GM19240 (cell line): ENCODE data around the gene UBXN2A.
"Not testable (repeated sequence)": the region's sequence is repeated elsewhere in the genome, so short reads cannot be mapped to it uniquely, and the experiment has no call there.

Experiments used
- DNase-seq: peaks from one replicate; pipeline ENCODE4 v3.0.0; 2011; ENCODE audit warnings: low spot score; ENCODE audit not compliant: insufficient read length

Gene UBXN2A

GRCh38 chr2:24011250-24012104 lies 71.2 kb downstream of the UBXN2A start:
- no peak for DNase-seq

- DNase-seq: no peak
Measured at GRCh38 chr2:24012521-24013188, 72.4 kb downstream of the UBXN2A start.

GRCh38 chr2:24014902-24015301 lies 74.6 kb downstream of the UBXN2A start:
- not testable (repeated sequence) for DNase-seq

- DNase-seq: no peak
Measured at GRCh38 chr2:24015562-24016375, 75.5 kb downstream of the UBXN2A start.

- DNase-seq: no peak
Measured at GRCh38 chr2:24016376-24016761, 76.1 kb downstream of the UBXN2A start.

GRCh38 chr2:24016853-24017703 lies 76.8 kb downstream of the UBXN2A start:
- no peak for DNase-seq

- no peak for DNase-seq
Measured at GRCh38 chr2:24017711-24018110, 77.4 kb downstream of the UBXN2A start.

GRCh38 chr2:24018241-24018640 lies 78.0 kb downstream of the UBXN2A start:
- DNase-seq: no peak

- no peak for DNase-seq
Measured at GRCh38 chr2:24019729-24020128, 79.5 kb downstream of the UBXN2A start.

- DNase-seq: no peak
Measured at GRCh38 chr2:24020244-24020643, 80.0 kb downstream of the UBXN2A start.

GRCh38 chr2:24021122-24021998 lies 81.1 kb downstream of the UBXN2A start:
- DNase-seq: no peak

GRCh38 chr2:24022324-24022974 lies 82.2 kb downstream of the UBXN2A start:
- DNase-seq: no peak

- DNase-seq: no peak
Measured at GRCh38 chr2:24022975-24023575, 82.8 kb downstream of the UBXN2A start.

GRCh38 chr2:24024018-24024417 lies 83.8 kb downstream of the UBXN2A start:
- DNase-seq: no peak

- no peak for DNase-seq
Measured at GRCh38 chr2:24024996-24025663, 84.9 kb downstream of the UBXN2A start.

GRCh38 chr2:24026233-24026632 lies 86.0 kb downstream of the UBXN2A start:
- DNase-seq: no peak

- no peak for DNase-seq
Measured at GRCh38 chr2:24038786-24039499, 98.7 kb downstream of the UBXN2A start.

GRCh38 chr2:24040511-24040910 lies 100.2 kb downstream of the UBXN2A start:
- DNase-seq: no peak
